D721Med (cell line): ENCODE results near the gene EPB41L1.

ENCODE experiments used
- DNase-seq: peaks from one replicate; pipeline ENCODE4 v3.0.0; 2011; ENCODE audit warnings: low spot score; ENCODE audit not compliant: insufficient read length
- FAIRE-seq: peaks from 2 replicates; lab custom pipeline; 2011; peaks lifted over from hg19 to GRCh38; lab: Jason Lieb, UNC
- TF ChIP-seq, protein P1 (sequence below): IDR thresholded peaks from 2 replicates; pipeline ENCODE4 v1.5.1; 2012; ENCODE audit warnings: mild to moderate bottlenecking, control low read depth; ENCODE audit not compliant: insufficient read depth; ENCODE audit errors: missing control alignments

The EPB41L1 gene

DNA sequence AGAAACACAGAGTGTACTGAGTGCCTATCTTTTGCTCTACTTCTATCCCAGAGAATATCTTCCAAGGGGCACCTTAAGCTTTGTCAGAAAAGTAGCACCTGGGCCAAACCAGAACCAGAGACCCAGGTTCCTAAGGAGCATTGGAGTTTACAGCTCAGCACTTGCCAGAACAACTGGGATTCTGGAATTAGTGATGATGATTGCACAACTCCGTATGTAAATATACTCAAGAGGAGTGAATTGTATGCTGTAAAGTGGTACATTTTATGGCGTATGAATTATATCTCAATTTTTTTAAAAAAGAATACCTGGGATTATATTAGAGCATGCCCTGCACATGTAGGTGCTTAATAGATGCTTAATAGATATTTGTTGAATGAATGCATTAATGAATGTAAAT lies 36.2 kb upstream of the EPB41L1 start:
- FAIRE-seq: no peak
- TF ChIP-seq, protein P1, sequence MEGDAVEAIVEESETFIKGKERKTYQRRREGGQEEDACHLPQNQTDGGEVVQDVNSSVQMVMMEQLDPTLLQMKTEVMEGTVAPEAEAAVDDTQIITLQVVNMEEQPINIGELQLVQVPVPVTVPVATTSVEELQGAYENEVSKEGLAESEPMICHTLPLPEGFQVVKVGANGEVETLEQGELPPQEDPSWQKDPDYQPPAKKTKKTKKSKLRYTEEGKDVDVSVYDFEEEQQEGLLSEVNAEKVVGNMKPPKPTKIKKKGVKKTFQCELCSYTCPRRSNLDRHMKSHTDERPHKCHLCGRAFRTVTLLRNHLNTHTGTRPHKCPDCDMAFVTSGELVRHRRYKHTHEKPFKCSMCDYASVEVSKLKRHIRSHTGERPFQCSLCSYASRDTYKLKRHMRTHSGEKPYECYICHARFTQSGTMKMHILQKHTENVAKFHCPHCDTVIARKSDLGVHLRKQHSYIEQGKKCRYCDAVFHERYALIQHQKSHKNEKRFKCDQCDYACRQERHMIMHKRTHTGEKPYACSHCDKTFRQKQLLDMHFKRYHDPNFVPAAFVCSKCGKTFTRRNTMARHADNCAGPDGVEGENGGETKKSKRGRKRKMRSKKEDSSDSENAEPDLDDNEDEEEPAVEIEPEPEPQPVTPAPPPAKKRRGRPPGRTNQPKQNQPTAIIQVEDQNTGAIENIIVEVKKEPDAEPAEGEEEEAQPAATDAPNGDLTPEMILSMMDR: no peak
- DNase-seq: no peak

DNA sequence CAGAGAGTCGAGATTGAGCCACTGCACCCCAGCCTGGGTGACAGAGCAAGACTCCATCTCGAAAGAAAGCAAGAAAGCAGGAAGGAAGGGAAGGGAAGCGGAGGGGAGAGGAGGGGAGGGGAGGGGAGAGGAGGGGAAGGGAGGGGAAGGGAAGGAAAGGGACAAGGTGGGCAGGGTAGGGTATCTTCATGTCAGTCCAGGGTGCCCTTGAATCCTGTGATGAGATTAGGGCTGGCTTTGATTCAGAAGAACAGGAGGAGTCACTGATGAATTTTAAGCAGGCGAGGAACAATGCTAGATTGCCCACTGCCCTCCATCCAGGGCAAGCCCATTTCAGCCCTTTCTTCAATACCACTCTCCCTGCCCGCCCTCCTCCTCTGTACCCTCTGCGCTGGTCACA lies 35.0 kb upstream of the EPB41L1 start:
- DNase-seq: no peak
- FAIRE-seq: no peak
- TF ChIP-seq, protein P1: no peak

DNA sequence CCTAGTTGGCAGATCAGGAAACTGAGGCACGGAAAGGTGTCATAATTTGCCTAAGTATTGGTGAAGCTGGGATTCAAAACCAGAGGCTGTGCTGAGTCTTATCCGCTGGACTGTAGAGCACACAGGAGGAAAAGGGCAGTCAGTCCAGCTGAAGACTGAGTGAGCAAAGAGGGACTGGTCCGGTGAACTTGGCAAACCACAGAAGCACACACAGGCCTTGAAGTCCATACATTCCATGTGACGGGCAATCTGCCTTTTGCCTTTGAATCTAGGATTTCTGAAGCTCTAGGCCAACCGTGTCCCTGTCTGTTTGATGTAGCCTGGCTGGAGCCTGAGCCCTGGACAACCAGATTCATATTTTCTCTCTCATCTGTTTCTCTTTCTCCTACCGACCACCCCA lies 34.3 kb upstream of the EPB41L1 start:
- FAIRE-seq (no peak), DNase-seq (no peak)
- TF ChIP-seq, protein P1: no peak

DNA sequence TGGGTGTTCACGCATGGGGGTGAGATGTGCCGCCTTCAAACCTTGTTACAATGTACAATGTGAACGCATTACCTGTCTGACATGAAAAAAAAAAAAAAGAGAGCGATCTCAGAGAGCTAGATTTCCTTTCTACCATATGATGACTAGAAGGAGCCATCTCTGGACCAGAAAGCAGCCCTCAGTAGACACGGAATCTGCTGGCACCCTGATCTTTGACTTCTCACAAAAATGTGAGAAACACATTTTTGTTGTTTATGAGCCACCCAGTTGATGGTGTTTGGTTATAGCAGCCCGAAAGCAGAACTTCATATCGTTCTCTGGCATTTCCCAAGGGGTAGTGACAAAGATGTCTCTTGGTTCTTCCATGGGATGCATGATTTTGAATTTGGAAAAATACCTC lies 33.5 kb upstream of the EPB41L1 start:
- no peak for DNase-seq
- FAIRE-seq: no peak
- TF ChIP-seq, protein P1: no peak

DNA sequence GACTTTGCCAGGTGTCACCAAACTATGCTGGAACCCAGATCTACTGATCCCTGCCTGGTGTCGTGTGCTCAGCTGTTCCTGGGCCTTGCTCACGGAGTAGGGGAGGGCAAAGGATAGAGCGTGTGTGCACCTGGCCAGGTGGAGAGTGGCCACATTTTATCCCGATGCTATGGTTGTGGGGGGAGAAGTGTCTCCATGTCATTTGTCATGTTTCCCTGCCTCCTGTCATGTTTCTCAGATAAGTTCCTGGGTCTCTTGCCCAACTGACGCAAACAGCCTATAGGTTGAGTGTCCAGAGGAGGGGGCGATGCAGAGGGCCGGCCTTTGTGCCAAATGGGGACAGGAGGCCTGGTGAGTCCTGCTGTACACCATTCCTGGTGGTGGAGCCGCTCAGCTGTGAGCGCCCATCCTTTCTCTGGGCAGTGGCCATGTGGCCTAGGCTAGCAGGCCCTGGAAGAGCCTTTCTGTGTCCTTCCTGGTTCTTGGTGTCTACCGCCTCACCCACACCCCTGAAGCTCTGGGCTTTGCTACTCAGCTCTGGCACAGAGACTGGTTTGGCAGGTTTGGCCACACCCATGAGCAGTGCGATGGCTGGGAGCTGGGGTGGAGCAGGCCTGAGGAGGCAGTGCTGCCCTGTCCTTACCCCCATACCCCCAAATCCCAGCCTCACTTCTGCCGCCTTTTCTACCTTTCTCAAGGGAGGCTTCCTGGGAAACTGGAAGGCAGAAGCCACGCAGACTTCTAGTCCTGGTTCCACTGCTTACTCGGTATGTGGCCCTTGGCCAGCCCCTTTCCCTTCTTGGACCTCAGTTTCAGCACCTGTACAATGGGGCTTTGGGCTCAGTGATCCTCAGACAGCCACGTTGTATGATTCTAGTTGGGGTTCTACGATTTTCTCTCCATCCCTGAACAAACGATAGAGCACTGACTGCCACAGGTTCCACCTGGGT lies 32.3 kb upstream of the EPB41L1 start:
- no peak for DNase-seq
- TF ChIP-seq, protein P1: no peak
- no peak for FAIRE-seq

DNA sequence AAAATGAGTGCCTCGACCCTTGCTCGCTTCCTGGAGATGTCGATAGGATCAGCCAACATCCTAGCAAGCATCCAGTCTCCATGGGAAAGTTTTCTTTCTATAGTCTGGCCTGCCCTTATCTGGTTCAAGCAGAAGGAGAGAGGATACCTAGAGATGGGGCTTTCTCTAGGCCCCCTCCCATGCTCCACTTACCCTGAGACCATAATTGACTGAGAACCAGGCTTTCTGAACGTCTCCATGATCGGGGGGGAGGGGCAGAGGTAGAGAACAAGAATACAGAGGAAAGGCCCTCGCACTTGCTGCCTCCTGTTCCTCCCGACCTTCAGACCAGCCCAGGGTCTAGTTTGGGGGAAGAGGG lies 31.6 kb upstream of the EPB41L1 start:
- DNase-seq (no peak), FAIRE-seq (no peak)
- TF ChIP-seq, protein P1: no peak

DNA sequence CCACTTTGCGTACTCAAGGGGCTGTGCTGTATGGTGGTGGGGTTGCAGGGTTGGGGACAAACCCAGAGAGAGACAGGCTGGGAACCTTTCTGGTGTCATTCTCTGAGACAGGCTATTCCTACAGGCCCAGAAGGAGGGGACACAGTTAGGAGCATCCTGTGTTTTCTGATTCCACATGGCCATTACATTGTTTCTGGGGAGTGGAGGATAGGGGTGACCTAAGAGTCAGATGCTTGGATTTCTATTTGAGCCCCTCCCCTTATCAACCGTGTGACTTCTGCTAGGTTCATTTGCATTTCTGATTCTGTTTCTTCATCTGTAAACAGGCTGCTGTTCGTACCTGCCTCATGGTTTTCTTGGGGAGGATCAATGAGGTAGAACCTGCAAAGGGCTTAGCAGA lies 29.4 kb upstream of the EPB41L1 start:
- DNase-seq: no peak
- TF ChIP-seq, protein P1: no peak
- FAIRE-seq: no peak
